H1 (cell line): ENCODE measurements around the gene PRICKLE3. TPM values are rescaled to one million over a fixed set of nuclear protein-coding genes. Genes with fewer than 3 reads are reported as not detected.
"Not testable (repeated sequence)": the region's sequence is repeated elsewhere in the genome, so short reads cannot be mapped to it uniquely, and the experiment has no call there.

ENCODE experiments used
- CTCF ChIA-PET: fragments of 300-600 bp; sonication (Branson Sonifier 250); formaldehyde crosslinking; loops from one replicate; lab custom pipeline; 2021; ENCODE audit not compliant: partially characterized antibody; lab: Charles Lee
- POLR2A ChIA-PET: fragments of 300-600 bp; sonication (Branson Sonifier 250); formaldehyde crosslinking; loops from one replicate; lab custom pipeline; 2021; ENCODE audit warnings: inconsistent platforms; ENCODE audit not compliant: partially characterized antibody; lab: Charles Lee
- DNase-seq, 2 experiments: peaks; one replicate each; pipeline versions ENCODE4 v3.0.0 to v3.0.0-alpha.2; 2010 to 2022; ENCODE audit warnings: low spot score in 2 of 2, low read depth in 1 of 2, mixed read lengths in 1 of 2
- FAIRE-seq: peaks from 2 replicates; lab custom pipeline; 2011; peaks lifted over from hg19 to GRCh38; lab: Jason Lieb, UNC
- H2AFZ ChIP-seq: 2 replicates; pipeline ENCODE4 v1.8.1; 2012; ENCODE audit warnings: low read length, inconsistent platforms
- H2AK5ac ChIP-seq: 2 replicates; pipeline ENCODE4 v1.6.1; 2013; ENCODE audit warnings: low read depth, low read length
- H2BK120ac ChIP-seq: replicated peaks from 2 replicates; pipeline ENCODE3; 2013; ENCODE audit warnings: low read depth, low read length, inconsistent platforms
- H2BK12ac ChIP-seq: 2 replicates; pipeline ENCODE4 v1.6.1; 2013; ENCODE audit warnings: low read depth, low read length
- H2BK15ac ChIP-seq: 2 replicates; pipeline ENCODE4 v1.6.1; 2013; ENCODE audit warnings: low read length
- H2BK20ac ChIP-seq: 2 replicates; pipeline ENCODE4 v1.6.1; 2013; ENCODE audit warnings: low read length
- H2BK5ac ChIP-seq: 2 replicates; pipeline ENCODE4 v1.6.1; 2013; ENCODE audit warnings: low read depth, low read length
- H3K14ac ChIP-seq: 2 replicates; pipeline ENCODE4 v1.6.1; 2013; ENCODE audit warnings: inconsistent platforms; ENCODE audit not compliant: insufficient read length
- H3K18ac ChIP-seq: 2 replicates; pipeline ENCODE4 v1.6.1; 2013; ENCODE audit warnings: low read length; ENCODE audit errors: extremely low read depth
- H3K23ac ChIP-seq: 2 replicates; pipeline ENCODE4 v1.6.1; 2013; ENCODE audit warnings: inconsistent platforms; ENCODE audit not compliant: insufficient read length
- H3K23me2 ChIP-seq: 2 replicates; pipeline ENCODE4 v1.6.1; 2013; ENCODE audit warnings: low read depth, low read length
- H3K27ac ChIP-seq: 2 replicates; pipeline ENCODE4 v1.6.1; 2011; ENCODE audit warnings: low read depth, low read length, inconsistent platforms
- H3K27me3 ChIP-seq, 4 experiments: replicated peaks in 1 of 4; 1 replicate in 1 of 4; 2 replicates in 3 of 4; pipeline versions ENCODE4 v1.6.1 to v1.8.1; 2011 to 2013; ENCODE audit warnings: low read length in 3 of 4, mild to moderate bottlenecking in 3 of 4, inconsistent platforms in 2 of 4, mixed read lengths in 2 of 4, moderate library complexity in 1 of 4; ENCODE audit not compliant: control insufficient read depth in 3 of 4, insufficient read depth in 3 of 4; ENCODE audit errors: extremely low read depth in 1 of 4
- H3K36me3 ChIP-seq, 4 experiments: 2 replicates each; pipeline versions ENCODE4 v1.6.1 to v1.8.1; 2011 to 2013; ENCODE audit warnings: mild to moderate bottlenecking in 4 of 4, low read length in 3 of 4, moderate library complexity in 2 of 4, control low read depth in 1 of 4, inconsistent platforms in 1 of 4; ENCODE audit not compliant: insufficient read depth in 4 of 4, control insufficient read depth in 2 of 4
- H3K4ac ChIP-seq: replicated peaks from 2 replicates; pipeline ENCODE3; 2013; ENCODE audit warnings: low read length, low read depth, mixed read lengths, inconsistent platforms; ENCODE audit not compliant: insufficient read length
- H3K4me1 ChIP-seq, 4 experiments: replicated peaks in 1 of 4; 1 replicate in 1 of 4; 2 replicates in 3 of 4; pipeline versions ENCODE4 v1.6.1 to v1.8.1; 2011 to 2013; ENCODE audit warnings: low read length in 3 of 4, inconsistent platforms in 2 of 4, mixed read lengths in 1 of 4; ENCODE audit not compliant: insufficient read depth in 4 of 4, control insufficient read depth in 3 of 4
- H3K4me2 ChIP-seq, 2 experiments: 2 replicates each; pipeline versions ENCODE4 v1.6.1 to v1.8.1; 2011 to 2013; ENCODE audit warnings: low read depth in 2 of 2, low read length in 2 of 2, control low read depth in 1 of 2, inconsistent platforms in 1 of 2, mild to moderate bottlenecking in 1 of 2; ENCODE audit not compliant: insufficient read depth in 1 of 2
- H3K4me3 ChIP-seq, 4 experiments: fragments of 200-600, 300-600 bp in 1 of 4; sonication (generic), shearing (Covaris generic), sonication (Bioruptor Twin) in 1 of 4; 2 replicates each; pipeline versions ENCODE4 v1.5.1 to v1.8.1; 2011 to 2016; ENCODE audit warnings: low read length in 4 of 4, low read depth in 3 of 4, control low read depth in 2 of 4, inconsistent platforms in 2 of 4, mild to moderate bottlenecking in 2 of 4, mixed read lengths in 1 of 4, moderate library complexity in 1 of 4; ENCODE audit not compliant: insufficient read depth in 2 of 4; ENCODE audit errors: extremely low read depth in 1 of 4
- H3K56ac ChIP-seq: replicated peaks from 2 replicates; pipeline ENCODE3; 2013; ENCODE audit warnings: low read depth, mild to moderate bottlenecking, mixed read lengths, low read length, inconsistent platforms; ENCODE audit not compliant: insufficient read length
- H3K79me1 ChIP-seq: 2 replicates; pipeline ENCODE4 v1.6.1; 2013; ENCODE audit warnings: low read depth, low read length, control low read depth
- H3K79me2 ChIP-seq, 2 experiments: 2 replicates each; pipeline versions ENCODE4 v1.6.1 to v1.8.1; 2012 to 2013; ENCODE audit warnings: low read length in 2 of 2, mild to moderate bottlenecking in 2 of 2, inconsistent platforms in 1 of 2; ENCODE audit not compliant: insufficient read depth in 2 of 2, control insufficient read depth in 1 of 2
- H3K9ac ChIP-seq, 4 experiments: replicated peaks in 1 of 4; 1 replicate in 1 of 4; 2 replicates in 3 of 4; pipeline versions ENCODE4 v1.6.1 to v1.8.1; 2011 to 2013; ENCODE audit warnings: low read depth in 3 of 4, low read length in 3 of 4, control low read depth in 2 of 4, mild to moderate bottlenecking in 2 of 4, moderate library complexity in 2 of 4, inconsistent platforms in 1 of 4; ENCODE audit errors: extremely low read depth in 1 of 4
- H3K9me3 ChIP-seq, 2 experiments: 2 replicates each; pipeline versions ENCODE4 v1.6.1 to v1.8.1; 2012 to 2013; ENCODE audit warnings: mild to moderate bottlenecking in 2 of 2, moderate library complexity in 2 of 2, control low read depth in 1 of 2, inconsistent platforms in 1 of 2, low read depth in 1 of 2, low read length in 1 of 2, mixed read lengths in 1 of 2; ENCODE audit not compliant: insufficient read depth in 2 of 2
- H4K20me1 ChIP-seq, 2 experiments: replicated peaks in 1 of 2; 2 replicates each; pipeline versions ENCODE3 to v1.8.1; 2011 to 2013; ENCODE audit warnings: inconsistent platforms in 2 of 2, low read length in 2 of 2, mild to moderate bottlenecking in 1 of 2; ENCODE audit not compliant: insufficient read depth in 2 of 2, control insufficient read depth in 1 of 2
- H4K5ac ChIP-seq: 2 replicates; pipeline ENCODE4 v1.6.1; 2013; ENCODE audit warnings: low read length, low read depth, mixed read lengths, inconsistent platforms; ENCODE audit not compliant: insufficient read length
- H4K8ac ChIP-seq: 2 replicates; pipeline ENCODE4 v1.8.0; 2013; ENCODE audit warnings: mild to moderate bottlenecking, moderate library complexity, low read length, inconsistent platforms; ENCODE audit not compliant: insufficient read depth; ENCODE audit errors: extremely low read depth
- H4K91ac ChIP-seq: replicated peaks from 2 replicates; pipeline ENCODE3; 2013; ENCODE audit warnings: low read length, mixed read lengths, inconsistent platforms; ENCODE audit not compliant: insufficient read length
- WGBS, 2 experiments: shearing (Covaris generic) in 1 of 2; methylation state at CpG; one replicate each; pipeline versions ENCODE4 v1.1.6 to v1.1.7; 2013 to 2015; ENCODE audit warnings: low lambda C conversion rate in 2 of 2, mixed read lengths in 2 of 2, inconsistent platforms in 1 of 2, low coverage in 1 of 2, missing lambda C conversion rate in 1 of 2; ENCODE audit not compliant: insufficient replicate concordance in 2 of 2, insufficient coverage in 1 of 2, insufficient read length in 1 of 2; ENCODE audit errors: extremely low coverage in 1 of 2, missing lambda C conversion rate in 1 of 2; 5-methylcytosine and 5-hydroxymethylcytosine counted together
- polyA plus RNA-seq, 7 experiments: library from polyadenylated mRNA; depleted of rRNA in 3 of 7; stranded (reverse) in 5 of 7; unstranded in 2 of 7; fragments of >200 nt in 5 of 7; fragments of 200-250 nt in 2 of 7; gene quantifications; 1 replicate in 5 of 7; 2 replicates in 1 of 7; 4 replicates in 1 of 7; pipeline versions ENCODE4 v1.2.1 to v1.2.3, GENCODE V29; 2011 to 2013; ENCODE audit warnings: missing spikeins in 2 of 7, mixed read lengths in 2 of 7
- total RNA-seq: library from RNA; stranded (reverse); fragmentation: NEBNext Ultra II Directional; extraction: Animal tissue kit (Norgen Biotek cat#: 25700); gene quantifications from 2 replicates; pipeline ENCODE4 v1.2.1, GENCODE V29; 2021

PRICKLE3 gene
- total and polyA plus RNA-seq, 2 of the 8 experiments (the other 6 are each of a cell fraction or from before 2014, with no cell fraction given) = 9.1 to 10.6 TPM

DNA sequence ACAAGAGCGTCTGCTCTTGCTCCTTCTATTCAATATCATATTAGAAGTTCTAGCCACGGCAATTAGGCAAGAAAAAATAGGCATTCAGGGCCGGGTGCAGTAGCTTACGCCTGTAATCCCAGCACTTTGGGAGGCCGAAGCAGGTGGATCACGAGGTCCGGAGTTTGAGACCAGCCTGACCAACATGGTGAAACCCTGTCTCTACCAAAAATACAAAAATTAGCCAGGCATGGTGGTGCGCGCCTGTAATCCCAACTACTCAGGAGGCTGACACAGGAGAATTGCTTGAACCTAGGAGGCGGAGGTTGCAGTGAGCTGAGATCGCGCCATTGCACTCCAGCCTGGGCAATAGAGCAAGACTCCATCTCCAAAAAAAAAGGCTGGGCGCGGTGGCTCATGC, 36.9 kb downstream of the PRICKLE3 start:
- H2AFZ ChIP-seq, H3K9ac ChIP-seq, H3K23me2 ChIP-seq, H3K79me2 ChIP-seq, H2BK5ac ChIP-seq, H2BK20ac ChIP-seq, H4K8ac ChIP-seq, H2BK12ac ChIP-seq, H3K4me3 ChIP-seq, H3K36me3 ChIP-seq, H2BK15ac ChIP-seq, H3K9me3 ChIP-seq, H3K18ac ChIP-seq, H3K23ac ChIP-seq, H3K27ac ChIP-seq, FAIRE-seq, H4K20me1 ChIP-seq, CTCF ChIA-PET, H2BK120ac ChIP-seq, H4K91ac ChIP-seq, H2AK5ac ChIP-seq, POLR2A ChIA-PET, H3K4ac ChIP-seq, H3K4me2 ChIP-seq, H3K79me1 ChIP-seq, DNase-seq, H3K27me3 ChIP-seq, H3K4me1 ChIP-seq, H3K56ac ChIP-seq, H3K14ac ChIP-seq, H4K5ac ChIP-seq: not testable (repeated sequence)
- 95% methylated on average over 9 of the region's 14 CpGs; no CpG with 5 or more reads in 1 of the 2 experiments for WGBS, 2 experiments

DNA sequence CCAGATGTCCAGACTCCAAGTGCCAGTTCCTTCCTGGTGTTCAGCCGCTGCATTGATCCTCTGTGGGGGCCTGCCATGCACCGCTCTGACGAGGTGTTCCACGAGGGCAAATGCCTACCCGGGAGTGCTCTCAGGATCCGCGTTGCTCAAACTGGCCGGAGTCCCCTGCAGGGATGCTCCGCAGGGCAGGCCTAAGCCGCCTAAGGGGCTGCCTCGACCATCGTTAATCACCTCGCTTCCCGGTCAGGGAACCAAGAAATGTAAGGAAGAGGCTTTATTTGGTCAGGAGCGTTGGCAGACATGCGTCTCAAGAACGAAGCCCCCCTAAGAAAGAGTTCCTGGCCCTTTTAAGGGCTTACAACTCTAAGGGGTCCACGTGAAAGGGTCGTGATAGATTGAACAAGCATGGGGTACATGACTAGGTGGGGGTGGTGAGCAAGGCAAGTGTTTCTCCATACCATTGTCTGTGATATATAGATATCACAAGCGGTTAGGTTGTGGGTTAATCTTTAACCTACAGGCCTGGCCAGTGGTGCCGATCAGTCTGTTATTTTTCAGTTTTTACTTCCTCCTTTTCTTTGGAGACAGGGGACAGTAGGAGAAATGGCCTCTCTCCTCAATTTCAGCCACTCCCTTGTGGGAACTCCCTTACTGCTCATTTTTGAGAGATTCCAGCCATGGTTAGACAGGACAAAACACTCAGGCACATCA, 37.6 kb downstream of the PRICKLE3 start:
- H2BK12ac ChIP-seq, H3K4me1 ChIP-seq, H4K91ac ChIP-seq, H3K9me3 ChIP-seq, H3K4me3 ChIP-seq, H3K27ac ChIP-seq, H3K4ac ChIP-seq, H3K18ac ChIP-seq, H3K23ac ChIP-seq, FAIRE-seq, POLR2A ChIA-PET, H2BK15ac ChIP-seq, H3K36me3 ChIP-seq, H2BK120ac ChIP-seq, H3K56ac ChIP-seq, DNase-seq, H3K23me2 ChIP-seq, H3K9ac ChIP-seq, H3K27me3 ChIP-seq, H3K4me2 ChIP-seq, H3K79me1 ChIP-seq, H3K14ac ChIP-seq, H2BK5ac ChIP-seq, H2AK5ac ChIP-seq, H4K5ac ChIP-seq, H2BK20ac ChIP-seq, H4K20me1 ChIP-seq, H2AFZ ChIP-seq, H3K79me2 ChIP-seq, H4K8ac ChIP-seq: not testable (repeated sequence)
- CTCF ChIA-PET = interaction anchor here (1.1 kb wide), 1 partner anchor 11 kb away, joined by 3 read pairs; no protein-coding TSS in a partner anchor
- 89% methylated on average over 15 of the region's 21 CpGs; no CpG with 5 or more reads in 1 of the 2 experiments for WGBS, 2 experiments
